ENCODE results near the gene C20orf204.

DNA sequence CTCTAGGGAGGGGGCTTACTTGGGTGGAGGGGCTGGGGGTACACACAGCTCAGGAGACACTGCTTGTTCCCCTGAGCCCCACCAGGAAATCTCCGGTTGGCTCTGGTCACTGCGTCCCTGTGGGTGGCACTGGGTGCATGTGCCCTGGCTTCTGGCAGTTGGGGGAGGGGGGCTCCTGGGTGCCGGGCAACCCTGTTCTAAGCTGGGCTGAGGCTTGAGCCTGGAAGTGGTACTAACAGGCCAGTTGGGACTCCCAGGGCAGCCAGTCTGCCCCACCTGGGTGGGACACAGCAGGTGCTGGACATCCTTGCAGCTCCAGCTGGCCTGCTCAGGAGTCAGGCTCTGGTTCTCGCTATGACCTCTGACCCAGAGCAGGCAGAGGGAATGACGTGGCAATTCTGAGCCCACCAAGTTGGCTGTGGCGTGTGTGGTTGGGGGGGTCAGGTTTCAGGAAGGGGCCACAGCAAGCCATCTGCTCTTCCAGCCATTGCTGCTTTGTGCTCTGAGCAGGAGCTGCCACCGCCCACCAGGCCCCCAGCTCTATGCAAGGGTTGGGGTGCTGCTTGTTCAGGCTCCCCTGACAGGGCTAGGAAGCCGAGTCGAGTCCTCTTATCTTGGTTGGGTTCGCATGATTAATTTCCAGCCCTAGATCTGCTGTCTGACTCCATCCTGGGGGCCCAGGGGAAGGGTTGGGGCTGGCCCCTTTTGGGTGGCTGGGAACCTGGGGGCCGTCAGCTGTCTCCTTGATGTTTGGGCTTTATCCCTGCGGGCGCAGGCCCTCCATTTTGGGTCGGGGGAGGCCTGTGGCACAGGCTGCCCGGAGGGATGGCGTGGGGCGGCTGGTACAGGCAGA, 590 bp downstream of the C20orf204 start:
- TF ChIP-seq, protein P1, sequence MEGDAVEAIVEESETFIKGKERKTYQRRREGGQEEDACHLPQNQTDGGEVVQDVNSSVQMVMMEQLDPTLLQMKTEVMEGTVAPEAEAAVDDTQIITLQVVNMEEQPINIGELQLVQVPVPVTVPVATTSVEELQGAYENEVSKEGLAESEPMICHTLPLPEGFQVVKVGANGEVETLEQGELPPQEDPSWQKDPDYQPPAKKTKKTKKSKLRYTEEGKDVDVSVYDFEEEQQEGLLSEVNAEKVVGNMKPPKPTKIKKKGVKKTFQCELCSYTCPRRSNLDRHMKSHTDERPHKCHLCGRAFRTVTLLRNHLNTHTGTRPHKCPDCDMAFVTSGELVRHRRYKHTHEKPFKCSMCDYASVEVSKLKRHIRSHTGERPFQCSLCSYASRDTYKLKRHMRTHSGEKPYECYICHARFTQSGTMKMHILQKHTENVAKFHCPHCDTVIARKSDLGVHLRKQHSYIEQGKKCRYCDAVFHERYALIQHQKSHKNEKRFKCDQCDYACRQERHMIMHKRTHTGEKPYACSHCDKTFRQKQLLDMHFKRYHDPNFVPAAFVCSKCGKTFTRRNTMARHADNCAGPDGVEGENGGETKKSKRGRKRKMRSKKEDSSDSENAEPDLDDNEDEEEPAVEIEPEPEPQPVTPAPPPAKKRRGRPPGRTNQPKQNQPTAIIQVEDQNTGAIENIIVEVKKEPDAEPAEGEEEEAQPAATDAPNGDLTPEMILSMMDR (IDR thresholded peaks at IDR 0.05) = no peak
- TF ChIP-seq POLR2A (IDR thresholded peaks at IDR 0.05) (no peak), EP300 (IDR thresholded peaks at IDR 0.05; ENCODE audit: low read depth) (no peak)

Measured in transverse colon (tissue), 3 donors.